HepG2 (cell line): ENCODE results near the gene LYPD6B. TPM values are rescaled to one million over a fixed set of nuclear protein-coding genes. Genes with fewer than 3 reads are reported as not detected.

ENCODE experiments used
- ATAC-seq: fragments of 200-7000 bp; cut with Tn5 transposase; 3 replicates; pipeline ENCODE4 v1.9.1; 2020; ENCODE audit warnings: mild to moderate bottlenecking, moderate library complexity
- BruUV-seq: library from RNA; stranded (reverse); fragments of 400-500 nt; replicated peaks from 2 replicates; lab custom pipeline; 2021; lab: Mats Ljungman, UMichigan
- CTCF ChIA-PET: fragments of 300-600 bp; formaldehyde crosslinking; extraction: SDS; loops from one replicate; lab custom pipeline; 2021; ENCODE audit warnings: low total read pairs, inconsistent platforms, low intra/inter-chr PET ratio; lab: Yijun Ruan, JAX
- POLR2A ChIA-PET: fragments of 350-600 bp; sonication (Branson Sonifier 250); formaldehyde crosslinking; loops from one replicate; lab custom pipeline; 2020; ENCODE audit warnings: antibody characterized with exemption, inconsistent platforms; lab: Yijun Ruan, JAX
- DNase-seq: peaks from one replicate; pipeline ENCODE4 v3.0.0-alpha.2; 2015; ENCODE audit warnings: low spot score
- FAIRE-seq: peaks from 3 replicates; lab custom pipeline; 2011; peaks lifted over from hg19 to GRCh38; lab: Jason Lieb, UNC
- H2AFZ ChIP-seq: one replicate; pipeline ENCODE4 v1.6.1; 2011; ENCODE audit warnings: low read length, inconsistent platforms
- H3K27ac ChIP-seq: fragments of 300-600 bp; 3 replicates; pipeline ENCODE4 v1.8.0; 2011; ENCODE audit warnings: mixed run types, mild to moderate bottlenecking, mixed read lengths, low read length, inconsistent platforms; ENCODE audit not compliant: insufficient read depth; ENCODE audit errors: extremely low read length
- H3K27me3 ChIP-seq, 2 experiments: fragments of 200-600 bp in 1 of 2; 2 replicates in 1 of 2; 3 replicates in 1 of 2; pipeline versions ENCODE4 v1.6.0 to v1.8.0; 2011; ENCODE audit warnings: low read length in 2 of 2, mild to moderate bottlenecking in 2 of 2, moderate library complexity in 2 of 2, inconsistent platforms in 1 of 2; ENCODE audit not compliant: insufficient read depth in 2 of 2, control insufficient read depth in 1 of 2
- H3K36me3 ChIP-seq, 2 experiments: fragments of 200-600 bp in 1 of 2; replicated peaks in 1 of 2; 2 replicates in 1 of 2; 3 replicates in 1 of 2; pipeline versions ENCODE4 v1.5.1 to v1.8.0; 2011; ENCODE audit warnings: low read length in 2 of 2, inconsistent platforms in 1 of 2; ENCODE audit not compliant: insufficient read depth in 2 of 2, control insufficient read depth in 1 of 2
- H3K4me1 ChIP-seq: 2 replicates; pipeline ENCODE4 v1.5.1; 2012; ENCODE audit warnings: low read length, inconsistent platforms; ENCODE audit not compliant: insufficient read depth
- H3K4me2 ChIP-seq: 2 replicates; pipeline ENCODE4 v1.6.0; 2011; ENCODE audit warnings: low read depth, low read length, inconsistent platforms
- H3K4me3 ChIP-seq, 3 experiments: fragments of 200-600 bp in 1 of 3; sonication (generic), shearing (Covaris generic) in 1 of 3; replicated peaks in 1 of 3; 2 replicates each; pipeline ENCODE4 v1.5.1; 2011 to 2016; ENCODE audit warnings: low read length in 3 of 3, inconsistent platforms in 2 of 3, low read depth in 2 of 3, mild to moderate bottlenecking in 2 of 3, control low read depth in 1 of 3, mixed read lengths in 1 of 3; ENCODE audit not compliant: insufficient read depth in 1 of 3
- H3K79me2 ChIP-seq: one replicate; pipeline ENCODE4 v1.6.1; 2011; ENCODE audit warnings: low read length, inconsistent platforms; ENCODE audit not compliant: insufficient read depth
- H3K9ac ChIP-seq: 2 replicates; pipeline ENCODE4 v1.6.0; 2011; ENCODE audit warnings: mild to moderate bottlenecking, low read depth, low read length, inconsistent platforms; ENCODE audit not compliant: insufficient read depth
- H3K9me3 ChIP-seq: 2 replicates; pipeline ENCODE4 v1.5.1; 2012; ENCODE audit warnings: mild to moderate bottlenecking, low read length
- H4K20me1 ChIP-seq: 2 replicates; pipeline ENCODE4 v1.6.0; 2011; ENCODE audit warnings: inconsistent platforms, mild to moderate bottlenecking, low read length, moderate library complexity; ENCODE audit not compliant: insufficient read depth
- ATRX ChIP-seq: sonication (generic); formaldehyde crosslinking; IDR thresholded peaks from 2 replicates; pipeline ENCODE4 v1.4.0; 2020; ENCODE audit warnings: missing genetic modification reagents, borderline replicate concordance
- DNMT3B ChIP-seq: conservative IDR thresholded peaks from 2 replicates; pipeline ENCODE4 v1.6.1; 2016; ENCODE audit warnings: missing biosample characterization, control low read depth
- DPF2 ChIP-seq: sonication (generic); formaldehyde crosslinking; IDR thresholded peaks from 2 replicates; pipeline ENCODE4 v1.4.0; 2020; ENCODE audit warnings: mild to moderate bottlenecking, low read depth, missing genetic modification reagents, borderline replicate concordance
- IKZF1 ChIP-seq: fragments of 450-650 bp; IDR thresholded peaks from 2 replicates; pipeline ENCODE4 v1.7.1; 2016
- PCBP1 ChIP-seq: fragments of 200-400 bp; formaldehyde crosslinking; IDR thresholded peaks from 2 replicates; pipeline ENCODE4 v1.6.1; 2017; ENCODE audit warnings: mild to moderate bottlenecking, low read depth, low read length, borderline replicate concordance
- REXO4 ChIP-seq: sonication (generic); formaldehyde crosslinking; IDR thresholded peaks from 2 replicates; pipeline ENCODE4 v1.8.0; 2022; ENCODE audit warnings: missing genetic modification reagents, mild to moderate bottlenecking, borderline replicate concordance
- RORA ChIP-seq: sonication (generic); formaldehyde crosslinking; IDR thresholded peaks from 2 replicates; pipeline ENCODE4 v1.5.0; 2020; ENCODE audit warnings: mild to moderate bottlenecking, missing genetic modification reagents, moderate library complexity
- SMYD3 ChIP-seq: sonication (generic); formaldehyde crosslinking; IDR thresholded peaks from 2 replicates; pipeline ENCODE4 v1.8.1; 2023; ENCODE audit warnings: mild to moderate bottlenecking, missing genetic modification reagents
- ZC3H13 ChIP-seq: sonication (generic); formaldehyde crosslinking; IDR thresholded peaks from 2 replicates; pipeline ENCODE4 v1.8.1; 2023; ENCODE audit warnings: mild to moderate bottlenecking, missing genetic modification reagents, moderate library complexity
- ZNF343 ChIP-seq: sonication (generic); formaldehyde crosslinking; IDR thresholded peaks from 2 replicates; pipeline ENCODE4 v1.4.0; 2020; ENCODE audit warnings: mild to moderate bottlenecking, missing genetic modification reagents
- ZNF430 ChIP-seq: sonication (generic); formaldehyde crosslinking; IDR thresholded peaks from 2 replicates; pipeline ENCODE4 v1.9.0; 2021; ENCODE audit warnings: mild to moderate bottlenecking, missing genetic modification reagents
- ZNF776 ChIP-seq: sonication (generic); formaldehyde crosslinking; IDR thresholded peaks from 2 replicates; pipeline ENCODE4 v1.4.0; 2020; ENCODE audit warnings: mild to moderate bottlenecking, missing genetic modification reagents
- ZNF790 ChIP-seq: sonication (generic); formaldehyde crosslinking; IDR thresholded peaks from 2 replicates; pipeline ENCODE4 v1.8.0; 2022; ENCODE audit warnings: missing genetic modification reagents, mild to moderate bottlenecking, borderline replicate concordance
- WGBS: methylation state at CpG from one replicate; pipeline ENCODE4 v1.1.6; 2017; ENCODE audit warnings: low lambda C conversion rate; 5-methylcytosine and 5-hydroxymethylcytosine counted together
- in situ Hi-C: cut with HindIII; loops from 2 replicates; pipeline ENCODE4 v1.10.0; 2017; ENCODE audit warnings: low pct_unique_long_range_greater_than_20kb; ENCODE audit not compliant: extremely low pct_ligation_motif_present
- intact Hi-C: fragments of 100-400 bp; cut with micrococcal nuclease; formaldehyde crosslinking; loops from one replicate; pipeline ENCODE4 v1.10.0; 2022; ENCODE audit not compliant: unreplicated experiment
- polyA plus RNA-seq, 8 experiments: library from polyadenylated mRNA; depleted of rRNA in 3 of 8; stranded (reverse) in 7 of 8; unstranded in 1 of 8; fragments of >200 nt; fragmentation: Illumina TruSeq in 4 of 8; extraction: Trizol in 4 of 8; gene quantifications; 2 replicates each; pipeline versions ENCODE4 v1.2.1 to v1.2.3, GENCODE V29; 2011 to 2016; ENCODE audit warnings: low read depth in 4 of 8, missing spikeins in 1 of 8, mixed read lengths in 1 of 8; ENCODE audit not compliant: insufficient read depth in 1 of 8
- total RNA-seq, 5 experiments: library from RNA; depleted of rRNA; stranded (reverse); fragments of >200 nt; fragmentation: Illumina TruSeq; extraction: Trizol; gene quantifications; 2 replicates each; pipeline ENCODE4 v1.2.3, GENCODE V29; 2016; ENCODE audit warnings: low read depth in 1 of 5

Gene LYPD6B
- total and polyA plus RNA-seq, 2 of the 13 experiments (the other 11 are each of a cell fraction or from before 2014, with no cell fraction given) = not detected

- Histone ChIP-seq H3K36me3 (no peaks in the 10 kb centered on the region), H3K27ac (no peak overlapping the region), H3K9ac (no peak overlapping the region), H3K9me3 (no peaks in the 10 kb centered on the region), H4K20me1 (no peaks in the 10 kb centered on the region), H3K4me3 (no peak overlapping the region), H3K4me1 (no peaks in the 10 kb centered on the region), H2AFZ (no peak overlapping the region), H3K79me2 (no peaks in the 10 kb centered on the region), H3K27me3 (peaks cover 0 to 9% of the 10 kb centered on the region in 2 experiments; a peak in 2 of 5 replicates), H3K4me2 (no peak overlapping the region)
- ATAC-seq = no peak
- WGBS = 44% methylated on average over 5 of the region's 5 CpGs
- no peak for DNase-seq
- no TSS peak for BruUV-seq
- intact Hi-C loops = no loop called here
- in situ Hi-C loops = no loop called here
- no peak for FAIRE-seq
- ChIA-PET CTCF (no interaction called here), POLR2A (no interaction called here)
- TF ChIP-seq ZNF790 (CRISPR knock-in tag) (no peak), RORA (CRISPR knock-in tag) (no peak), ZNF343 (CRISPR knock-in tag) (no peak), IKZF1 (no peak), ZNF430 (CRISPR knock-in tag) (no peak), ZC3H13 (CRISPR knock-in tag) (no peak), REXO4 (no peak), DNMT3B (CRISPR knock-in tag) (no peak), SMYD3 (CRISPR knock-in tag) (no peak), ZNF776 (CRISPR knock-in tag) (no peak), ATRX (CRISPR knock-in tag) (no peak), PCBP1 (no peak), DPF2 (CRISPR knock-in tag) (no peak)
These were observed 30.7 kb downstream of the LYPD6B start for GRCh38 chr2:149068996-149069888.
